PC-9 (cell line): ENCODE data around the gene FTO.

Source experiments
- EZH2 ChIP-seq: fragments of 200-600 bp; sonication (generic); IDR thresholded peaks from 2 replicates; pipeline ENCODE4 v1.8.0; 2017; ENCODE audit warnings: antibody characterized with exemption, low read depth
- TF ChIP-seq, protein P1 (sequence below): fragments of 200-600 bp; sonication (generic); conservative IDR thresholded peaks from 2 replicates; pipeline ENCODE4 v1.6.1; 2017; ENCODE audit warnings: mixed run types, antibody characterized with exemption, mild to moderate bottlenecking, moderate library complexity

DNA sequence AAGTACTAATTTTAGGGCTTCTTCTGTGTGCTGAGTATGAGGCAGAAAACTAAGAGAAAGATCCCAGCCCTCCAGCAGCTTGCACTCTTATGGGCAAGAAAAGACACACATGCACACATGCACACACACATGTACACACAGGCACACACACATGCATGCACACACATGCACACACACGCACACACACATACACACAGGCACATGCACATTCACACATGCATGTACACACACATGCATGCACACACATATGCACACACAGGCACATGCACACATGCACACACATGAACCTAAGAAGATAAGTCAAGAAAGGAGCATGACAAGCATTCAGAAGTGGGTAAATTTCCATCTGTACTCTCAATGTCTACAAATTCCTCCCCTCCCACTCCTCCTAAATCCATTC lies 452.4 kb downstream of the FTO start:
- TF ChIP-seq, protein P1, sequence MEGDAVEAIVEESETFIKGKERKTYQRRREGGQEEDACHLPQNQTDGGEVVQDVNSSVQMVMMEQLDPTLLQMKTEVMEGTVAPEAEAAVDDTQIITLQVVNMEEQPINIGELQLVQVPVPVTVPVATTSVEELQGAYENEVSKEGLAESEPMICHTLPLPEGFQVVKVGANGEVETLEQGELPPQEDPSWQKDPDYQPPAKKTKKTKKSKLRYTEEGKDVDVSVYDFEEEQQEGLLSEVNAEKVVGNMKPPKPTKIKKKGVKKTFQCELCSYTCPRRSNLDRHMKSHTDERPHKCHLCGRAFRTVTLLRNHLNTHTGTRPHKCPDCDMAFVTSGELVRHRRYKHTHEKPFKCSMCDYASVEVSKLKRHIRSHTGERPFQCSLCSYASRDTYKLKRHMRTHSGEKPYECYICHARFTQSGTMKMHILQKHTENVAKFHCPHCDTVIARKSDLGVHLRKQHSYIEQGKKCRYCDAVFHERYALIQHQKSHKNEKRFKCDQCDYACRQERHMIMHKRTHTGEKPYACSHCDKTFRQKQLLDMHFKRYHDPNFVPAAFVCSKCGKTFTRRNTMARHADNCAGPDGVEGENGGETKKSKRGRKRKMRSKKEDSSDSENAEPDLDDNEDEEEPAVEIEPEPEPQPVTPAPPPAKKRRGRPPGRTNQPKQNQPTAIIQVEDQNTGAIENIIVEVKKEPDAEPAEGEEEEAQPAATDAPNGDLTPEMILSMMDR, result no peak
- no peak for TF ChIP-seq EZH2
